H1 (cell line): ENCODE measurements around the gene B9D1. TPM values are rescaled to one million over a fixed set of nuclear protein-coding genes. Genes with fewer than 3 reads are reported as not detected.

ENCODE experiments used
- CTCF ChIA-PET: fragments of 300-600 bp; sonication (Branson Sonifier 250); formaldehyde crosslinking; loops from one replicate; lab custom pipeline; 2021; ENCODE audit not compliant: partially characterized antibody; lab: Charles Lee
- POLR2A ChIA-PET: fragments of 300-600 bp; sonication (Branson Sonifier 250); formaldehyde crosslinking; loops from one replicate; lab custom pipeline; 2021; ENCODE audit warnings: inconsistent platforms; ENCODE audit not compliant: partially characterized antibody; lab: Charles Lee
- DNase-seq, 2 experiments: peaks; one replicate each; pipeline versions ENCODE4 v3.0.0 to v3.0.0-alpha.2; 2010 to 2022; ENCODE audit warnings: low spot score in 2 of 2, low read depth in 1 of 2, mixed read lengths in 1 of 2
- FAIRE-seq: peaks from 2 replicates; lab custom pipeline; 2011; peaks lifted over from hg19 to GRCh38; lab: Jason Lieb, UNC
- H2AFZ ChIP-seq: 2 replicates; pipeline ENCODE4 v1.8.1; 2012; ENCODE audit warnings: low read length, inconsistent platforms
- H2AK5ac ChIP-seq: 2 replicates; pipeline ENCODE4 v1.6.1; 2013; ENCODE audit warnings: low read depth, low read length
- H2BK120ac ChIP-seq: replicated peaks from 2 replicates; pipeline ENCODE3; 2013; ENCODE audit warnings: low read depth, low read length, inconsistent platforms
- H2BK12ac ChIP-seq: 2 replicates; pipeline ENCODE4 v1.6.1; 2013; ENCODE audit warnings: low read depth, low read length
- H2BK15ac ChIP-seq: 2 replicates; pipeline ENCODE4 v1.6.1; 2013; ENCODE audit warnings: low read length
- H2BK20ac ChIP-seq: 2 replicates; pipeline ENCODE4 v1.6.1; 2013; ENCODE audit warnings: low read length
- H2BK5ac ChIP-seq: 2 replicates; pipeline ENCODE4 v1.6.1; 2013; ENCODE audit warnings: low read depth, low read length
- H3K14ac ChIP-seq: 2 replicates; pipeline ENCODE4 v1.6.1; 2013; ENCODE audit warnings: inconsistent platforms; ENCODE audit not compliant: insufficient read length
- H3K18ac ChIP-seq: 2 replicates; pipeline ENCODE4 v1.6.1; 2013; ENCODE audit warnings: low read length; ENCODE audit errors: extremely low read depth
- H3K23ac ChIP-seq: 2 replicates; pipeline ENCODE4 v1.6.1; 2013; ENCODE audit warnings: inconsistent platforms; ENCODE audit not compliant: insufficient read length
- H3K23me2 ChIP-seq: 2 replicates; pipeline ENCODE4 v1.6.1; 2013; ENCODE audit warnings: low read depth, low read length
- H3K27ac ChIP-seq: 2 replicates; pipeline ENCODE4 v1.6.1; 2011; ENCODE audit warnings: low read depth, low read length, inconsistent platforms
- H3K27me3 ChIP-seq, 4 experiments: replicated peaks in 1 of 4; 1 replicate in 1 of 4; 2 replicates in 3 of 4; pipeline versions ENCODE4 v1.6.1 to v1.8.1; 2011 to 2013; ENCODE audit warnings: low read length in 3 of 4, mild to moderate bottlenecking in 3 of 4, inconsistent platforms in 2 of 4, mixed read lengths in 2 of 4, moderate library complexity in 1 of 4; ENCODE audit not compliant: control insufficient read depth in 3 of 4, insufficient read depth in 3 of 4; ENCODE audit errors: extremely low read depth in 1 of 4
- H3K36me3 ChIP-seq, 4 experiments: 2 replicates each; pipeline versions ENCODE4 v1.6.1 to v1.8.1; 2011 to 2013; ENCODE audit warnings: mild to moderate bottlenecking in 4 of 4, low read length in 3 of 4, moderate library complexity in 2 of 4, control low read depth in 1 of 4, inconsistent platforms in 1 of 4; ENCODE audit not compliant: insufficient read depth in 4 of 4, control insufficient read depth in 2 of 4
- H3K4ac ChIP-seq: replicated peaks from 2 replicates; pipeline ENCODE3; 2013; ENCODE audit warnings: low read length, low read depth, mixed read lengths, inconsistent platforms; ENCODE audit not compliant: insufficient read length
- H3K4me1 ChIP-seq, 4 experiments: replicated peaks in 1 of 4; 1 replicate in 1 of 4; 2 replicates in 3 of 4; pipeline versions ENCODE4 v1.6.1 to v1.8.1; 2011 to 2013; ENCODE audit warnings: low read length in 3 of 4, inconsistent platforms in 2 of 4, mixed read lengths in 1 of 4; ENCODE audit not compliant: insufficient read depth in 4 of 4, control insufficient read depth in 3 of 4
- H3K4me2 ChIP-seq, 2 experiments: 2 replicates each; pipeline versions ENCODE4 v1.6.1 to v1.8.1; 2011 to 2013; ENCODE audit warnings: low read depth in 2 of 2, low read length in 2 of 2, control low read depth in 1 of 2, inconsistent platforms in 1 of 2, mild to moderate bottlenecking in 1 of 2; ENCODE audit not compliant: insufficient read depth in 1 of 2
- H3K4me3 ChIP-seq, 4 experiments: fragments of 200-600, 300-600 bp in 1 of 4; sonication (generic), shearing (Covaris generic), sonication (Bioruptor Twin) in 1 of 4; 2 replicates each; pipeline versions ENCODE4 v1.5.1 to v1.8.1; 2011 to 2016; ENCODE audit warnings: low read length in 4 of 4, low read depth in 3 of 4, control low read depth in 2 of 4, inconsistent platforms in 2 of 4, mild to moderate bottlenecking in 2 of 4, mixed read lengths in 1 of 4, moderate library complexity in 1 of 4; ENCODE audit not compliant: insufficient read depth in 2 of 4; ENCODE audit errors: extremely low read depth in 1 of 4
- H3K56ac ChIP-seq: replicated peaks from 2 replicates; pipeline ENCODE3; 2013; ENCODE audit warnings: low read depth, mild to moderate bottlenecking, mixed read lengths, low read length, inconsistent platforms; ENCODE audit not compliant: insufficient read length
- H3K79me1 ChIP-seq: 2 replicates; pipeline ENCODE4 v1.6.1; 2013; ENCODE audit warnings: low read depth, low read length, control low read depth
- H3K79me2 ChIP-seq, 2 experiments: 2 replicates each; pipeline versions ENCODE4 v1.6.1 to v1.8.1; 2012 to 2013; ENCODE audit warnings: low read length in 2 of 2, mild to moderate bottlenecking in 2 of 2, inconsistent platforms in 1 of 2; ENCODE audit not compliant: insufficient read depth in 2 of 2, control insufficient read depth in 1 of 2
- H3K9ac ChIP-seq, 4 experiments: replicated peaks in 1 of 4; 1 replicate in 1 of 4; 2 replicates in 3 of 4; pipeline versions ENCODE4 v1.6.1 to v1.8.1; 2011 to 2013; ENCODE audit warnings: low read depth in 3 of 4, low read length in 3 of 4, control low read depth in 2 of 4, mild to moderate bottlenecking in 2 of 4, moderate library complexity in 2 of 4, inconsistent platforms in 1 of 4; ENCODE audit errors: extremely low read depth in 1 of 4
- H3K9me3 ChIP-seq, 2 experiments: 2 replicates each; pipeline versions ENCODE4 v1.6.1 to v1.8.1; 2012 to 2013; ENCODE audit warnings: mild to moderate bottlenecking in 2 of 2, moderate library complexity in 2 of 2, control low read depth in 1 of 2, inconsistent platforms in 1 of 2, low read depth in 1 of 2, low read length in 1 of 2, mixed read lengths in 1 of 2; ENCODE audit not compliant: insufficient read depth in 2 of 2
- H4K20me1 ChIP-seq, 2 experiments: replicated peaks in 1 of 2; 2 replicates each; pipeline versions ENCODE3 to v1.8.1; 2011 to 2013; ENCODE audit warnings: inconsistent platforms in 2 of 2, low read length in 2 of 2, mild to moderate bottlenecking in 1 of 2; ENCODE audit not compliant: insufficient read depth in 2 of 2, control insufficient read depth in 1 of 2
- H4K5ac ChIP-seq: 2 replicates; pipeline ENCODE4 v1.6.1; 2013; ENCODE audit warnings: low read length, low read depth, mixed read lengths, inconsistent platforms; ENCODE audit not compliant: insufficient read length
- H4K8ac ChIP-seq: 2 replicates; pipeline ENCODE4 v1.8.0; 2013; ENCODE audit warnings: mild to moderate bottlenecking, moderate library complexity, low read length, inconsistent platforms; ENCODE audit not compliant: insufficient read depth; ENCODE audit errors: extremely low read depth
- H4K91ac ChIP-seq: replicated peaks from 2 replicates; pipeline ENCODE3; 2013; ENCODE audit warnings: low read length, mixed read lengths, inconsistent platforms; ENCODE audit not compliant: insufficient read length
- CEBPB ChIP-seq: IDR thresholded peaks from 2 replicates; pipeline ENCODE4 v1.6.1; 2012; ENCODE audit warnings: low read depth, low read length
- KDM1A ChIP-seq: fragments of 200-600, 300-600 bp; sonication (generic); IDR thresholded peaks from 2 replicates; pipeline ENCODE4 v1.7.1; 2016; ENCODE audit warnings: mild to moderate bottlenecking, low read length, borderline replicate concordance
- NANOG ChIP-seq: IDR thresholded peaks from 2 replicates; pipeline ENCODE4 v1.6.1; 2011; ENCODE audit warnings: low read length, low read depth, mild to moderate bottlenecking, inconsistent platforms; ENCODE audit not compliant: insufficient read depth, poor library complexity, severe bottlenecking
- SIX5 ChIP-seq: IDR thresholded peaks from 2 replicates; pipeline ENCODE4 v1.6.1; 2011; ENCODE audit warnings: mild to moderate bottlenecking, low read depth, low read length
- TAF7 ChIP-seq: optimal IDR thresholded peaks from 2 replicates; pipeline ENCODE3; 2011; ENCODE audit warnings: low read depth, mild to moderate bottlenecking, inconsistent platforms, low read length, moderate library complexity, borderline replicate concordance
- WGBS, 2 experiments: shearing (Covaris generic) in 1 of 2; methylation state at CpG; one replicate each; pipeline versions ENCODE4 v1.1.6 to v1.1.7; 2013 to 2015; ENCODE audit warnings: low lambda C conversion rate in 2 of 2, mixed read lengths in 2 of 2, inconsistent platforms in 1 of 2, low coverage in 1 of 2, missing lambda C conversion rate in 1 of 2; ENCODE audit not compliant: insufficient replicate concordance in 2 of 2, insufficient coverage in 1 of 2, insufficient read length in 1 of 2; ENCODE audit errors: extremely low coverage in 1 of 2, missing lambda C conversion rate in 1 of 2; 5-methylcytosine and 5-hydroxymethylcytosine counted together
- polyA plus RNA-seq, 7 experiments: library from polyadenylated mRNA; depleted of rRNA in 3 of 7; stranded (reverse) in 5 of 7; unstranded in 2 of 7; fragments of >200 nt in 5 of 7; fragments of 200-250 nt in 2 of 7; gene quantifications; 1 replicate in 5 of 7; 2 replicates in 1 of 7; 4 replicates in 1 of 7; pipeline versions ENCODE4 v1.2.1 to v1.2.3, GENCODE V29; 2011 to 2013; ENCODE audit warnings: missing spikeins in 2 of 7, mixed read lengths in 2 of 7
- total RNA-seq: library from RNA; stranded (reverse); fragmentation: NEBNext Ultra II Directional; extraction: Animal tissue kit (Norgen Biotek cat#: 25700); gene quantifications from 2 replicates; pipeline ENCODE4 v1.2.1, GENCODE V29; 2021

B9D1 gene
- total and polyA plus RNA-seq, 2 of the 8 experiments (the other 6 are each of a cell fraction or from before 2014, with no cell fraction given) = 24.6 to 65.7 TPM

GRCh38 chr17:19341211-19341631 lies 21.3 kb downstream of the B9D1 start:
- H4K20me1 ChIP-seq = peaks cover 0 to 6% of the 10 kb centered on the region in 2 experiments
- FAIRE-seq (no peak), DNase-seq (no peak)
- no peak overlapping the region for H2BK15ac ChIP-seq
- no peak overlapping the region for H4K91ac ChIP-seq
- H3K27ac ChIP-seq = no peak overlapping the region
- H4K8ac ChIP-seq = no peak overlapping the region
- POLR2A ChIA-PET = interaction anchor here (0.8 to 1.7 kb wide), 3 partner anchors 8 to 128 kb away, joined by 3 to 5 read pairs (median 3); no protein-coding TSS in a partner anchor
- H2BK20ac ChIP-seq = no peak overlapping the region
- H3K79me2 ChIP-seq = no peaks in the 10 kb centered on the region
- H2BK12ac ChIP-seq = peak overlapping the region; percentile 63; the same call in 1 of the 2 replicates
- H3K56ac ChIP-seq = no peak overlapping the region
- H3K23ac ChIP-seq = no peak overlapping the region
- no peaks in the 10 kb centered on the region for H3K36me3 ChIP-seq
- H2BK120ac ChIP-seq = no peak overlapping the region
- H3K9ac ChIP-seq = no peak overlapping the region
- no peak overlapping the region for H3K4me3 ChIP-seq
- 0 out of 2 replicates have a peak overlapping the region, but pooled peaks have one; percentile 35 for H2BK5ac ChIP-seq
- no peaks in the 10 kb centered on the region for H3K79me1 ChIP-seq
- H3K18ac ChIP-seq = no peak overlapping the region
- no peak overlapping the region for H3K4me2 ChIP-seq
- H4K5ac ChIP-seq = no peak overlapping the region
- H3K23me2 ChIP-seq = no peaks in the 10 kb centered on the region
- H2AFZ ChIP-seq = no peak overlapping the region
- WGBS, 2 experiments = 75% methylated on average over 7 of the region's 7 CpGs; no CpG with 5 or more reads in 1 of the 2 experiments
- peaks cover 4 to 25% (median 15%) of the 10 kb centered on the region in 4 experiments for H3K4me1 ChIP-seq
- TF ChIP-seq SIX5 (no peak), KDM1A (no peak), NANOG (no peak), TAF7 (no peak), CEBPB (no peak)
- CTCF ChIA-PET = interaction anchor here (1.2 to 9.8 kb wide), 3 partner anchors 19 to 240 kb away, joined by 3 to 70 read pairs (median 4); partner anchors contain the start of gene B9D1
- 0 out of 2 replicates have a peak overlapping the region, but pooled peaks have one; percentile 57 for H2AK5ac ChIP-seq
- H3K27me3 ChIP-seq = no peaks in the 10 kb centered on the region
- H3K14ac ChIP-seq = no peak overlapping the region
- no peaks in the 10 kb centered on the region for H3K9me3 ChIP-seq
- no peak overlapping the region for H3K4ac ChIP-seq
